HG02588 (cell line): ENCODE results near the gene WDFY4.

Experiments
- ATAC-seq: cut with Tn5 transposase; IDR thresholded peaks from one replicate; pipeline ENCODE4 v1.9.1; 2021; ENCODE audit warnings: mild to moderate bottlenecking, moderate library complexity; ENCODE audit not compliant: unreplicated experiment

The WDFY4 gene

DNA sequence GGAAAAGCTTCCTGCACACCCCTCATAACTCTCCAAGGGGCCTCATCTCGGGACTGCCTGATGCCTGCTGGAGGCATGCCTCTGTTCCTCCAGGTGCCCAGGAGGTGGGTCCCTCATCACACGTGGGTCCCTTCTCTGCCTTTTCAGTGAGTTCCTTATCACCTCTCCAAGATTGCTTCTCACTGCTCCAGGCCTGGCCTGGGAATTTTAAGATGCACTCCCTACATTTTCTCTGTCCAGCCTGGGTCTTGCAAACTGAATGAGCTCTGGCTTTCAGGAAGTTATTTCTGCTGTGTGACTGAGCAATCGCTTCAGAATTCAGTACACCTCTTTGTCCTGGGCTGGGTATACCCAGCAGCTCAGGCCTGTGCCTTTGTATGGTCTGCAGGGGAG lies 211.1 kb downstream of the WDFY4 start:
- ATAC-seq: no peak

DNA sequence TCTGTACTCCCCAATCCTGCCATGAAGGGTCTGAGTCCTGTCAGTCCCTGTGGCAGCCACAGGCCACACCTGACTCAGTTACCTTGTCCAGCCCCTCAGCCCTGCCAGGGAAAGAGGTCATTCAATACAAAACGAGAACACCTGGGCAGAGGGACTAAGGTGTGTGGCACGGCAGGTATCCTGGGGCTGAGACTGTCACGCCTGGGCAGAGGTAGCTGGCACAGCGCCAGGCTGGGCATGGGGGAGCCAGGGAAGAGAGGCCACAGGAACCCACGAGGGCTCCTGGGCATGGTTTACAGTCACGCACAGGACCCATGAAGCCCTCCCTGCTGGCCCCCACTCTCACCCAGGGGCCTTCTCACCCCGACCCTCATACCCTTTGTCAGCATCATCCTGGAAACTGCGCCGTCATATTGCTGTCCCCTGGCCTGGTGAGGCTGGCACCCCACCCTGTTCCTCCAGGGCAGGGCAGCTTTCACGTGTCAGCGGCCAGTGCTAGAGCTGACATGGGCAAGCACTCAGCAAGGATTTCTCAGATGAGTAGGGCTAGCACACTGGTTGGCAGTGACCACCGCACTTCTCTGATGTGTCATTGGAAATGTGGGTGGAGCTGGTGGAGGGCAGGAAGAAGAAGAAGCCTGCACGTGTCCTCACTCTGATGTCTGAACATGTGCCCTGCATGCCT lies 212.2 kb downstream of the WDFY4 start:
- no peak for ATAC-seq

DNA sequence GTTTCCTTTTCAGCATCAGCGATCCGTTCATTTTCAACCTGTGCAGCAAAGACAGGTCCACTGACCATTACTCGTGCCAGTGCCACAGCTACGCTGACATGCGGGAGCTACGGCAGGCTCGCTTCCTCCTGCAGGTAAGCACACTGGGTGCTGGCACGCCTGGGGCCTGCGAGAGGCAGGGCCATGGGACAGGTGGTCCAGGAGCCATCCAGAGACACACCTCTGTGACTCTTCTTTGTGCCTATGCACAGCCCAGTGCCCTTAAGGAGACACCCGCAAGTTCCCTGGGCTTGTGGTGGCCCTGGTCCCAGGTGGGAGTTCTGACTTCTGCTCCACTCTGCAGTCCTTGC lies 212.7 kb downstream of the WDFY4 start:
- ATAC-seq: no peak

DNA sequence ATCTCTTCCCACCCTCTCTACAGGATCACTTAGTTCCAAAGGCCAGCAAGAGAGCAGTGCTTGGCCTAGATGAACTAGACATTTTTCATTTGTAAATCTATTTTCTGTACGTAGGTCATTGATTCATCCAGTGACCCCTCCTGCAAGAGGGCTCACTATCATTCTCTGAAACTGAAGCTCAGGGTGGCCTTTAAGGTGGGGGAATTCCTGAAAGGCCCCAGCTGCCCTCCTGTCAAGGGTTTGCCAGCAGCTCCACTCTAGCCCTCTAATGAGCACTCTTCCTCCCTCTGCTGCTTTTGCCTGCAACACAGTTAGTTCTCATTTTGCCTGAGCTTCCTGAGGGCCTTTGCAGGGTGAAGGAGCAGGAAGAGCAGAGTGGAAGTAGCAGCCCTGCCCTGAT lies 213.8 kb downstream of the WDFY4 start:
- ATAC-seq: no peak

DNA sequence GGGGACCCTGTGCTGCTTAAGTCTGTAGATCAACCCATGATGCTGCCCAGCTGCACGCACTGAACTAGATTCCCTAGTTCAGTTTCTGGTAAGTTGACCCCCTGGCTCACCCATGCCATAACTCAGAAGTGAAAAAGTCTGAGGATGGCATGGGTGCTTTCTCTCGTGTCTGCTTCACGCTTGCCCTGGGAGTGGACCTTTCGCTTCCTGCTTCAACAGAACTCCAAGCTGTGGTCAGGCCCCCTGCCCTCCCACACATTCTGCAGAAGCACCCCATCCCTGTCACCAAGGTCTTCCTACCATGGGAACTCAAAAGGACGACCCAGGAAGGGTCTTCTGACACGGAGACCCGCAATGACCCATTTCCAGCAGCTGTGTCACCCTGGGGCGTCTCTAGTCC lies 215.1 kb downstream of the WDFY4 start:
- no peak for ATAC-seq

DNA sequence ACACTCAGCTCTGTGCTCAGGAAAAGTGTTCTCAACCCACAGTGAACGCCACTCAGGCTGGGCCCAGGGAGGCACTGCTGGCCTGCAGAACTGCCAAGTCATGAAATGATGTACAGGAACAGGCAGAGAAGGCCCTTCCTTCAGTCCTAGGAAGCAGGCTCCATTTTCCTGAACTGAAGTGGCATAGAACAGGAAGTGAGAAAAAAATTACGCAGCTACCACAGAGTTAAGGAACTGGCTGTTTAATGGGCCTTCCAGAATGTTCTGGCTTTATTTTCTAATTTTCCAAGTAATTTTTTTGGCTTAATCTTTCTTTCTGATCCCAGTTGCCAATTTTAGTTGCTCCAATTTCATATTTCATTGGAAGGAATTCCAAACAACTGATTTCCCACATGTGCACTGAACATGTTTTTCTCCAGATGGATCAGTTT lies 215.7 kb downstream of the WDFY4 start:
- ATAC-seq: no peak

DNA sequence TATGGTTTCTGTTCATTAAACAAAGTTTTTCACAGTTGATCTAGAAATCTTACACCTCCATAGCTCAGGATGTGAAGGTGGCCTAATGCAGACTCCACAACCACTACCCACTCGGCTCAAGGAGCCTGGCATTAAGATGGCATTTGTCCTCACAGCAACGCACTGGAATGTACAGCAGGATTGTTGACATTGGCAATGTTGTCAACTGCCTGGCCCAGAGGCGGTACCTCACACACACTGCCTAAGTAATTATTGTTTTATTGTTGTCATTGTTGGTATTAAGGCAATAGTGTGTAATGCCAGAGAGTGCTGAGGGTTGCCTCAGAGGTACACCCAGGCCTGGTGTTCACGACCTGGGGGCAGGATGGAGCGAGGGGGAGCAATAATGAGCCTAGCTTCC lies 216.6 kb downstream of the WDFY4 start:
- no peak for ATAC-seq

DNA sequence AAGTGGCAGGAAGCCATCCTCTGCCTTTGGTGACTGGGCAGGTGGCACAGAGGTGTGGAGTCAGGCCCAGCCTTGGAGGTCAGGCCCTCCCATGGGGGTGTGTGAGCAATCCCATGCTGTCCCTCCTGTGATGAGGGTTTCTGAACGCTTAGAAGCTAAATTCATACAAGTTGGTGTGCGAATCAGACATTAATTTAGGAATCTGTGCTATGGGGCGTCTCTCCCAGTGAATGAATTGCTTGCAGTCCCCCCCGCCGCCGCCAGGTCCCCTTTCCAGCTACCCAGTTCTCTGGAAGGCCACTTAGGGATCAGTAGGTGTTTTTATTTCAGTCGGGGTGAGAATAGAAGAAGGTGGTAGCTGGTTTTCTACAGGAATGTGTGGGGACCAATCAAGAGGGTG lies 217.4 kb downstream of the WDFY4 start:
- no peak for ATAC-seq

DNA sequence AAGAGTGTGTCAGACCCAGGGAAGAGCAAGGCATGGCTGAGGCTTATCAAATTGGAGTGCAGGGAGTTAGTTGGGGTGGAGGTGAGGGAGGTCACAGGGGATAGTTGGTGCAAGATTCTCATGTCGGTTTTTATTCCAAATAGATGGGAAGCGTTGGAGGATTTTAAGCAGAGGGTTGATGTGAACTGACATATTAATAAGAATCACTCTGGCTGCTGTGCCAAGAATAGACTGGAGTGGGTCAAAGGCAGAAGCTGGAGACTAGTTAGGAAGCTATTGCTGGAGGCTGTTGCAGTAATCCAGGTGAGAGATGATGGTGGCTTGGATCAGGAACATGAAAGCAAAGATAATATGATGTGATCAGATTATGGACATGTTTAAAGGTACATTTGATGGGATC lies 218.5 kb downstream of the WDFY4 start:
- no peak for ATAC-seq

DNA sequence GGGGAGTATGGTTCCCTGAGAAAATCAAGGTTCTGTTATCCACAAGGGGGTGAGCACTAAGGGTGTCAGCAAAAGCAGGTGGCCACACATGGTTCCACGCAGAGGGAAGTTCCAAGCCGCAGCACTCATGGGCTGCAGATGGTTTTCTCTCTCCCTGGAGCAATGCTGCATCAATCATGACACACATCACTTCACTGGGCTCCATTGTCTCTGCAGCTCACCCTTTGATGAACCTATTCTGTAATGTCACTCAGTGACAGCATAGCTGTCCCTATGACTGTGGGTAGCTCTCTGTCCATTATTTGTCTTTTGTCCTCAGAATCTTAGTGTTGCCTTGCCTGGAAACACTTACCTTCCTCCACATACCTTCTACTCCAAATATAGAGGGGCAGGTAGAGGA lies 220.2 kb downstream of the WDFY4 start:
- no peak for ATAC-seq

DNA sequence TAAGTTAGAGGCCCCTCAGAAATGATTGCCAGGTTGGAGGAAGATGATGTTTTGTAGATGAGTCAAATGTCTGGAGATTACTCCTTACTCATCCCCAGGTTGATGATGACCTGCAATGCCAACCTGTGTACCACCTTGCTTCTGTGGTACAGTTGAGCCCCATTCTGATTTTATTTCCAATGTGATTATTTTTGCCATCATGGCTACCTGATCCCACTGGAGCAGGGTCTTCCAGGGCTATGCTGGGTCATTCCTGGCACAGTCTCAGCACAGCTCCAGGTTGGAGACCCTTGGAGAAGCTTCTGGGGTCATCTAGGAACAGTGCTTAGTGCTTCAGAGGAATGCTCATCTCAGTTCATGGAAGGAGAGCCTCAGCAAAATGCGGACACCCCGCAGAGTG lies 220.6 kb downstream of the WDFY4 start:
- ATAC-seq: no peak

DNA sequence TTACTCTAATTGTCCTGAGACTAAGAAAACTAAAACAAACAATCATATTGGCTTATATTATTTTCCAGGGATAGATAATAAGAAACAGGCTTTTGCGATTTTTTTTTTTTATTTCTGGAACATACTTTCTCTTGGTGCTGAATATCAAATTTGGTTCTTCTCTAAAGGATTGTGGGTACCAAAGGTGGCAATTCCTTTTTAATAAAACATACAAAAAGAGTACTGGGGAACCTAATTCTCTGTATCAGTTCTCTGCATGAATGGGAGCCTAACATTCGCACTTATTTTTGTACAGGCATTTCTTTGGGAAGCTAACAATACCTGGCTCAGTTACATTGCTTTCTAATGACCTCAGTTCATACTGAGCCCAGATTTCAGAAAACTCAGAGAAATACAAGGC lies 222.2 kb downstream of the WDFY4 start:
- ATAC-seq: no peak

DNA sequence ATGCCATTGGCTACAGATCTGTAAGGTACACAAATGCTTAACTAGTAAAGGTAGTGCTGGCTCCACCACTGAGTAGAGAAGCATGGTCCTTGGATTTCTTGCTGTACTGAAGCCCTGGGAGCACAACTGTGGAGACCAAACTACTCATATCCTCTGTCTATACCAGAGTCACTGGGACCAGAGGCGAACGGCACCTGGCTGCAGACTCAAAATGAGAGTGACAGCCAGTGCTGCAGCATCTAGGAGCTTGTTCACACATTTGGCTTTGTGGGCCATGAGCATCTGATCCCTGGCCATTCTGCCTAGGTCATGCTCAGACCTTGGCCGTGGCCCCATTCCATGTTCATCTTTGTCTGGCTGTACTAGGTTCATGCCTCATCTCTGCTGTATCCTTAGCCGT lies 223.1 kb downstream of the WDFY4 start:
- ATAC-seq: no peak

DNA sequence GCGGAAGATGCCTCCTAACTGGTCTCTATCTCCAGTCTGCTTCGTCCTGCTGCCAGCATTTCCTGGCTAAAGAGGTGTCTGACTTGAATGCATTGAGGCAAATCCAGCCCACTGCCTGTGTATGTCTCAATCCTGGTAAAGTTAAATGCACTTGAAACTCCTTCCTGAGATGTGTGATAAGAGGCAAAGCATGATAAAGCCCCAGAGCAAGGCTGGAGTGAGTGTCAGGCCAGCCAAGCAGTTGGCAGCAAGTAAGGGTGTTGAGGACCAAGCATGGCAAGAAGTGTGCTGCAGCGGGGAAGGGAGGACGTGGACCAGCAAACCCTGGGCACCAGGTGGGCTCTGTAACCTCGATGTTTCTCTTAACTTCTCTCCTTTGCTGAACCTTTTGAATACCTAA lies 225.9 kb downstream of the WDFY4 start:
- ATAC-seq: no peak

DNA sequence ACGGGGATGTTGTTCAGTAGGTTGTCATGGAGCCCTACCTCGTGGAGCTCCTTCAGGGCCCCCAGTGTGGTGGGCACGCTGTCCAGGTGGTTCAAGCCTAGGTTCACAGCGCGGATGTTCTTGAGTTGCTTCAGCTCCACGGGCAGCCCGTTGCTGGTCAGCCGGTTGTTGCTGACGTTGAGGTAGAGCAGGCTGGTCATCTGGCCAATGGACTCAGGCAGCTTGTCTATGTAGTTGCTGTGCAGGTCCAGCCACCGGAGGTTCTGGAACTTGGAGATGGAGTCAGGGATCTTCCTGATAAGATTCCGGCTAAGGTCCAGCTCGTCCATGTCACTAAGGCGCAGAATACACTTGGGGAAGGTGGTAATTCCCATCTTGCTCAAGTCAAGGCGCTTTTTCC lies 229.0 kb downstream of the WDFY4 start:
- no peak for ATAC-seq

DNA sequence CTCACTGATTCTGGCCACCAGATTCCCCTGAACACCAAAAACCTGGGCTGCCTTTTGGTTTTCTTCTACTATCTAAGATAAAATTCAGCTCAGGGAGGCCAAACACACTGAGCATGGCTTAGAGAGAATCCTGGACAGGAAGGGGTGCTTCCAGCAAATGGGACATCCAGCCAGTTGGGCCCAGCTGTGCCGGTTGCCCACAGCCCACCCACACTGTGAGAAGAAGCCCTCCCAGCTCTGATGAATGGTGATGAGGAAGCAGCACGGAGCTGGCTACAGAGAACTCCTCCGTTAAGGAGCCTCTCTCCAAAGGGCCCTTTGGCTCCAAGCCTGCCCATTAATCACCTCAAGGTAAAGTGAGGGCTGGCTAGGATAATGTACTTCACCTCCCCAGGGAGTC lies 239.1 kb downstream of the WDFY4 start:
- no peak for ATAC-seq

DNA sequence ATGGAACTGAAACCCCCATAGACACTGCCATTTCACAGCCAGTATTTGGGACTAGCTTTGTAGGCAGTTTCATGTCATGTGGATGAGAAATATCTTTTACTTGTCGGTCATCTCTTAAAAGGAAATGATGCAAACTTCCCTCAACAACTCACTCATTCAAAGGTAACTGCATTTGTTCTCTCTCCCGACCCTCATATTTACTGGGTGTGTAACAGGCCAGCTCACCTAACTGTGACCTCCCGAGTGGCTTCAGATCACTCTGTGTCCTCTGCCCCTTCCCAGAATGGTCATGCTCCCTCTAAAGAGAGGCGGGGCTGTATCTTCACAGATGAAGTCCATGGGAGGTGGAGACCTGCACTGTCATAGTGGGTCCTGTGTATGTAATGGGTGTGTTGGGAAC lies 240.3 kb downstream of the WDFY4 start:
- no peak for ATAC-seq

DNA sequence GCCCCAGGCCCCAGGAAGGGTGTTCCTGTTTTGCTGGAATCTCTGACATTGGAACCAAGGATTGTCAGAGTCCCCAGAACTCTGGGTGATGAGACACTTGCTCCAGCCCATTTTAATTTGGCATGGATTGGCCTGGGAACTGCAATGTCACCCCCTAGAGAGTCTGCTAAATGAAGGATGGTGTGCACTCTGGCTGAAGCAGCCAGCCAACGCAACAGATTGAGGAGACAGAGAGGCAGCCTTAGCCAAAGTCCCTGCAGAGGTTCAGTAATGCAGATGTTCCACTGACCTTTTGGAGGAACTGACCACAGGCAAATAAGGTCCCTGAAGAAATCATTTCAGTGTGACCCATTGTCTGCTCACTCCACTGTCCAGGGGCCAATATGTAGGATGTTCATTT lies 241.6 kb downstream of the WDFY4 start:
- no peak for ATAC-seq

DNA sequence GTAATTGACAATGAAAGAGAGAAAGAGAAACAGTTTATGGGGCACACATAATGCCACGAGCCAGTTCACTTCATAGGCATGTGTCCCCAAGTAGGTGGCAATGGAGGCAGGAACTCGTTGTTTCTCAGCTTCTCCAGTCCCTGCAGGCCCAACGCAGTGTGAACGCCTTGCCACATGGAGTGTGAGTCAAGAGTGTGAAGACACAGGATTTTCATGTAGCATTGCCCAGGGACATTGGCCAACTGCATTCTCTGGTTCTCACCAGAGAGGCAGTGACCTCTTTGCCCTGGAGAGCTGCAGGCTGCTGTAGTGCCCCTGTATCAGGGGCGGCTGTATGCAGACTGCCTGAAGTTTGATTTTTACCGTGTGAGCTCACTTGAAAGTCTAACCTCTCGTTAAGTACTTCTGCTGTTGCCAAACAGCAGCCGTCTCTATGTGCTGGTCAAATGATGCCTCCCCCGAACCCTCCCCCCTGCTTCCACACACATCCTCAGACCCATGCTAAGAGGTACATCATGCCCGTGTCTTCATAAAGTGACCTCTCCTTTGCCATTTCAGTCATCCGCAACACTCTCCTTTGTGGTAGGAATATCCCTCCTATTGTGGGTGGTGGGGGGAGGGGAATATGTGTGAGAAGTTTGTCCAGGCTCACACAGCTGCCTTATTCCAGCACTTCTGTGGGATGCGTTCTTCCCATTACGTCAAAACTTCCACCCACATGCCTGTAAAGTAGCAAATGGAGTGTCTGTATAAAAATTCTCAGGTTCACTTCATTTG lies 242.3 kb downstream of the WDFY4 start:
- ATAC-seq: no peak

DNA sequence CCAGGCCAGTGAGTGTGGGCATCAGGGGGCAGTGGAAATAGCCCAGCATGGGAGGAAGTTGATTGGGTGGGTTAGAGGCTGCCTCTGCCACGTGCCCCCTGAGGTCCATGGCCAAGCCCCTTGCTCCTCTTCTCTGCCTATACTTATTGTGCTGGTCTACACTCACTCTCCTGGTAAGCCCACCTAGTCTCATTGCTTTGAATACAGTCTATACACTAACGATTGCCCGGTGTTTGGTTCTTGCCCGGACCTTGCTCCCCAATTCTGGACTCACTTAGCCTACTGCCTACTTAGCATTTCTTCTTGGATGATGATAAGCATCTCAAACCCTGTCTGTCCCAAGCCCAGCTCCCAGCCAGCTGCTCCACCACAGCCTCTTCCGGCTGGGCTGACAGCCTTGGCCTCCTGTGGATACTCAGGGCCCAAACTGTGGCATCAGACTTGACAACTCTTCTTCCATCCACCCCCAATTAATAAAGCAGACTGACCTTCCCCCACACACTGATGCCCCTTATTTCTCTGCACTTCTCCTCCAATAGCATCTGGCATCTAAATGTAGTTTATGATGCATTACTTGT lies 244.8 kb downstream of the WDFY4 start:
- ATAC-seq: no peak

DNA sequence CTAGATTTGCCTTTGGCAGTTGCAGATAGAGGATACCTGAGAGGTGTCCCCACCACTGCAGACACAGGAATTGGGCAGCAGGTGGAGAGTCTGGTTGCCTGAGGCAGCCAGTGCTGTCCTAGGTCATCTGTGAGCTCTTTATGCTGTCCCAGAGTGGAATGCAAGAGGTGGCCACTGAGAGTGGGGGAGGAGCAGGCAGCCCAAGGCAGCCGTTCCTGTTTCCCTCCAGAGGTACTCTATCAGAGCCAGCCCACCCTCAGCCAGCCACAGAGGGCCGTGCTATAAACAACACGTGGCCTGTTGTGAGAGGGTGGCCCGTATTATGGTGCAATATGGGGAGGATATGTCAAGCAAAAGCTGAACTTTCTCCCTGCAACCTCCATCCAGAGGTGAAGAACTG lies 246.5 kb downstream of the WDFY4 start:
- no peak for ATAC-seq

DNA sequence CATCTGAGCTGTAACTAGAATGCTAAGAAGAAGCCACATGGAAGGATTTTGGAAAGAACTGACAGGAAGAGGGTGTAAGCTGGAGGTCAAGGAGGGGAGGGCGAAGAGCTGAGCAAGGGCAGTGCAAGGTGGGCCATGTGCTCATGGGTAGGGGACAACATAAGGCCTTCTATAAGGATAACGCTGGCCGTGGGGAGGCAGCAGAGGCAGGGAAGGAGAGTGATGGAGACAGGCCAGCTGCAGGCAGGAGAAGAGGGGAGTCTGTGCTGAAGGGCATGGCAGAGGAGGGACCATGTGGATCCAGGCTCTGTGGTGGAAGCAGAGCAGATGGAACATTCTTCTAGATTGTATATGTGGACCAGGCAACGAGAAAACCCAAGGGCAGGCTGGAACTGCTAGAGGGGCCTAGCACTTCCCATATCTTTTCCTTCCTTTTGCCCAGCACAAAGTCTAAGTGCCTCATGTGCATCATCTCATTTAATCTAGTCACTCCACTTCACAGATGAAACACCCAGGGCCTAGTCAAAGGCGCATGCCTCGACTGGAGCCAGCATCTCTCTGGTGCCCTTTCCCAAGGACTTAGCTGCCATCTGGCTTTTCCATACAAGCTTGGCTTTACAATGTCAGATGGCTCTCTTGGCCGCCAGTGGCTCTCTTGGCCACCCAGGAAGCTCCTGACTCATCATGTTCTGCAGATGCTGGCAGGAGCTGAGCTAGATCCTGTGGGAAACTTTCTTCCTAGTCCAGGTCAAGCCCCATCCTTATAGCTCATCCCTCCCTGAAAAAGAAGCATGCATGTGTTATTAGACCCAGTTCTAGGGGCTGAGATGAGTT lies 248.4 kb downstream of the WDFY4 start:
- ATAC-seq: no peak
